Urothelium cell line (cell line): ENCODE measurements around the gene BMPER.

Experiments
- DNase-seq: peaks from one replicate; pipeline ENCODE4 v3.0.0; 2011; ENCODE audit warnings: low spot score, mixed read lengths
- FAIRE-seq: peaks from 2 replicates; lab custom pipeline; 2011; peaks lifted over from hg19 to GRCh38; lab: Jason Lieb, UNC

Gene BMPER

GRCh38 chr7:34128762-34129161 lies 223.4 kb downstream of the BMPER start:
- DNase-seq (no peak), FAIRE-seq (no peak)

DNA sequence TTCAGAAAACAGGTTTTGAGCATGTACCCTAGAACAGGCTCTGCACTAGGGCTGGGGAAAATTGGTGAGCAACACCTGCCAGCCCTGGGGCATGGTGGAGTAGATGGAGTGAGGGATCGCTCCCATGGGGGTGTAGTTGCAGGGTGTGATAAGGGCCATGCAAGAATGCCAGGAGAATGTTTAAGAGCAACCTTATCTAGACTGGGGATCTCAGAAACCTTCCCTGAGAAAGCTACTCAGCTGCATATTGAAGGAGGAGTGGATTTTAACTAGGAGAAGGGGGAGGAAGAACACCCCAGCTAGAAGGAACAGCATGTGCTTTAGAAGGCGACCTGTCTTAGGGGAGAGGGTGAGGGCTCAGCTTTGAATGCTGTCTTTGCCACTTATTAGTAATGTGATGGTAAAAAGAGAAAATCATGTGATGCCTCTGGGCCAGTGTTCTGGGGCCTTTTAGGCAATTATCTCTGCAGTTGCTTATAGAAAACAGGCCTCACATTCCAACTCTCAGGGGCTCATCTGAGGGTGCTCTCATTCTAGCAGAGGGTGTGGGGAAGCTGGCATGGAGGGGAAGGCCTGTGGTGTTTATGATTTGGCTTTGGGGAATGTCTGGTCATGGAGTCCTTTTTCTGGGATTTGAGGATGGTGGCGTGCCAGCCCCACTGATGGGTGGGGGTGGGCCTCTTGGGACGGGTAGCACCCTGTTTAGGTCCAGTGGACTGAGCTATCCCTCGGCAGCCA lies 225.4 kb downstream of the BMPER start:
- FAIRE-seq, result no peak
- DNase-seq, result no peak

- FAIRE-seq, result no peak
- no peak for DNase-seq
Measured at GRCh38 chr7:34131371-34131770, 226.0 kb downstream of the BMPER start.

DNA sequence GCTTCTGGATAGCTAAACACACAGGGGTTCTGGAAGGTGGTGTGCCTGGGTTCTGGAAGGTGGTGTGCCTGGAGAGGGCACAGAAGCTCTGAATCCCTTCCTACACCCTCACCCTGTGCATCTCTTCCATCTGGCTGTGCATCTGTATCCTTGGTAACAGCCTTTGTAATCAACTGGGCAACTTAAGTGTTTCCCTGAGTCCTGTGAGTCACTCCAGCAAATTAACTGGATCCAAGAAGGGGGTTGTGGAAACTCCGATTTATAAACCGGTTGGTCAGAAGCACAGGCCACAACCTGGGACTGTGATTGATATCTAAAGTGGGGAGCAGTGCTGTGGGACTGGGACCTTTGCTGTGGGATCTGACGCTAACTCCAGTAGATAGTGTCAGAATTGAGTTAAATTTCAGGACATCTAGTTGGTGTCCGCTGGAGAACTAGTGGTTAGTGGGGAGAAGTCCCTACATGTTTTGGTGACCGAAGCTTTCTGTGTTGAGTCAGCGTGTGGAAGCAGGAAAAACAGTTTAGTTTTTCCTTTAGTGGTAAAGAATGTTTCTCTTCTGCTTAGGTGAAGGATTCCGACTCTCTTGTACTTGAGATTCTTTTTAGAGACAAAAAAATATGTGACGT lies 228.1 kb downstream of the BMPER start:
- DNase-seq, result peak; percentile 66
- FAIRE-seq, result no peak

- DNase-seq (peak; percentile 82), FAIRE-seq (no peak)
Measured at GRCh38 chr7:34133983-34134782, 228.8 kb downstream of the BMPER start.

DNA sequence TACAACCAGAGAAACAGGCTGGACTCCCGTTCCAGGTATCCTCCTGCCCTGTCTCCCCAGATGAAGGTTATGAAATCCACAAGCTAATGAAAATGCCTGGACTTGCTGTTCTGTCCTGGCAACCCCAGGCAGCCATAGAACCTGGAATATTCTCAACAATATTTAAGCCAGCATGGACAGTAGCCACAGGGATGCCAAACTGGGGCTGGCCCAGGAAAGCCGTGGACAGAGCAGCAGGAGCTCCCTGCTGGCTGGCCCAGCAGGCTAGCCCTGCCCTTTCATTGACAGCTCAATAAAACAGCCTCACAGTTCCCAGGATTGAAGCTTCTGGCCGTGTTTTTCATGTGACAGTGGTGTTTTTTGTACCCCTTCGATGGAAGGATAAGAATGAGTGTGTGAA lies 230.6 kb downstream of the BMPER start:
- no peak for FAIRE-seq
- DNase-seq, result no peak

- FAIRE-seq (no peak), DNase-seq (no peak)
Measured at GRCh38 chr7:34136698-34137097, 231.4 kb downstream of the BMPER start.

GRCh38 chr7:34137176-34137575 lies 231.8 kb downstream of the BMPER start:
- DNase-seq (no peak), FAIRE-seq (no peak)

- DNase-seq, result no peak
- FAIRE-seq, result no peak
Measured at GRCh38 chr7:34138483-34138882, 233.1 kb downstream of the BMPER start.

GRCh38 chr7:34139086-34139485 lies 233.7 kb downstream of the BMPER start:
- FAIRE-seq, result no peak
- DNase-seq, result no peak

DNA sequence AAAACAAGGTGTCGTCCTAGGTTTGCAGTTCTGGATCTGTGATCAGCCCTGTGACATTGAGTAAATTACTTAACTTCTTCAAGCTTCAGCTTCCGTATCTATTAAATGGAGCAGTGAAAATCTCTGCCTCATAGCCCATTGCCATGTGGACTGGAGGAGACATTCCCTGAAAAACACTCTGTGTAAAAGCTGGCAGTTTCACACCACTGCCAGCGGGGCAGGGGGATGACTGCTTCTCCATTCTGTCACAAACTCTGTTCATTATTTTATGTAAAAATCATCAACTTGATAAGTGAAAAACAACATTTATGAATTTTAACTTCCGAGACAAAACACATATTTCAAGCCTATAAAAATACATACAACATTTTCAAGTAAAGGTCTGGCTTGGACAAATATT lies 234.7 kb downstream of the BMPER start:
- no peak for FAIRE-seq

DNA sequence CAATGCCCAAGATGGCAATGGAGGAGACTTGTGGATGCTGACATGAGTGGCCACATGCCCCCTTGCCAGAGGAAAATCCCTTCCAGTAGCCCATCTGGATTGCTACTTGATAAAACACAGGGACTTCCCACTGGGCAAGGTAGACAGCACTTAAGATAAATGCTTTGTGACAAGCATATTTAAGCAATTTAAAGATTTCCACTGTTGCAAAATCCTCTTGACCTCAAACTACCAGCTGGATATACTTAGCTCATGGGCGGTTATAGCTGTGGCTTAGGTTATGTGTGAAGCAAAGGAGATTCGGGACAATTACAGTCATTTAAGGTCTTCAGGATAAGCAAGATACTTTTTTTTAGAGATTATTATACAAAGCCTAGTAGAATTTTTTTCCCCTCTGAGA lies 238.1 kb downstream of the BMPER start:
- FAIRE-seq (no peak), DNase-seq (no peak)

More for the DNA sequence above, 234.7 kb downstream of the BMPER start:
- DNase-seq, result no peak

DNA sequence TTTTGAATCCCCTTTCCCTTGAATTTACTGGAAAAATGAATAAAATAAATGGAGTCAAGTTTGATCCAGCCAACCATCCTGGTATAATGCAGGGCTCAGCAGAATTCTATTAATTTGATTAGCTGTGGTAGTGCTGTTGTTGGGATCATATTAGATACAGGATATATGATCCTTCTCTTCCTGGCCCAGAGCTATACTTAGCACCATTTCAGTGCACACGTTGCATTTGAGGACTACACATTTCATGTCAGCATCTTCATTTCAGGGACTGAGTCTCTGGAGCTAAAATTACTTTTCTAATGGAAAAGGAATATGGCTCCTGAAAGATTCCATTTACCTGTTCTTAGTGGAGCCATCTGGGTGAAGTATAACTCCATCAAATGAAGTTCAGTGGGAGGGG lies 240.3 kb downstream of the BMPER start:
- DNase-seq (no peak), FAIRE-seq (no peak)

GRCh38 chr7:34153656-34154270 lies 248.4 kb downstream of the BMPER start:
- FAIRE-seq (peak; percentile 30), DNase-seq (no peak)

- DNase-seq (peak; percentile 58), FAIRE-seq (no peak)
Measured at GRCh38 chr7:34155220-34155908, 250.0 kb downstream of the BMPER start.

DNA sequence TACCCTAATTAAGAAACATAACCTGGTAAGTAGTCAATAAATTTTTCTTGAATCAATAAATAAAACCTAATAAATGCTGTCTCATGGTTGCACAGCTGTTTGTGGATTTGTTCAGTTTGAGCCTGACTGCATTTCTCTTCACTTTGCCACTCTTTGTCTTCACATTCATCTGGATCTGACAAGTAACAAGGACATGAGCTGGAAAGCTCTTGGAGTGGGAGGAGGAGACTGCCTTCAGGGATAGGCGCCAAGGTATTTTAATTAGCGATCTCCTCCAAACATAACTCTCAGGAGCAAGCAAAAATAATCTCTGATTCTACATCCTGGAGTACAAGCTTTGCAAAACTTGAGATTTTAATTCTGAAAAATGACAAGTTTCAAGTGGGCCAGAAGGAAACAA lies 251.0 kb downstream of the BMPER start:
- FAIRE-seq, result no peak
- no peak for DNase-seq

GRCh38 chr7:34157137-34157536 lies 251.8 kb downstream of the BMPER start:
- no peak for DNase-seq
- FAIRE-seq, result no peak

DNA sequence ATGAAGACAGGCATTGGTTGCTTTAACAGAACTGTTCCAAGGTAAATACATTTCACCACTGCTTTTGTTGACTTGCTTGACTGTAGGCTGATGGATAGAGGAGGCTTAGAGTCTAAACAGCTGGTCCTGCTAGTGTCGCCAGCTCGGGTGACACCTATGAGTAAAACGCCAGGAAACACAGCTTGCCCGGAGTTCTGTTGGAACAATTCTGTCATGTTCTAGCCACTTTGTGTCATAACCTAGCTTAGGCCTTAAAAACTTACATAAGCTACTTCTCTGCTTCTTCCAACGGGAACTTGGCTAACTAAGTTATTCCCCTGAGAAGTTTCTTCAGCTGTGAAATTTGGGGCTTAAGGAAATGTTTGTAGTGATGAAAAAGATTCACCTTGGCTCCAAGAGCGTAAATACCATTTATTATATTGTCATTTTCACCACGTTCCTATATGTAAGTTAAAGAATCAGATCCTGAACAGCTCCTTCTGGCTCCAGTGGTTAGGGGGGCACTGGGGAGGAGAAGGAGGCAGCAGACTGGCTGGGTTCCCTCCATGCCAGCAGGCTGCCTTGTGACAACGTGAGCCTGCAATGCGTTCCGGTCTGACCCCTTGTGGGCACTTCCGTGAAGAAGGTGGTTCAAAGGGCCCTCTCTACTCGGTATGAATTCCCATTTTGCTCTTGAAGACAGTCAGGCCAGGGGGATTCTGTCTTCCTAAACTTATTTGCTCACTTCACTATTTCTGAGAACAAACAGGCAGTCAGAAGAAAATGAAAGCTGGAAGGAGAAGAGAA lies 253.2 kb downstream of the BMPER start:
- FAIRE-seq (no peak), DNase-seq (no peak)

GRCh38 chr7:34160261-34160752 lies 255.0 kb downstream of the BMPER start:
- DNase-seq (no peak), FAIRE-seq (peak; percentile 30)

GRCh38 chr7:34162027-34162565 lies 256.8 kb downstream of the BMPER start:
- FAIRE-seq, result no peak
- DNase-seq, result no peak
